ENCODE measurements around the gene CTAGE6.
"Not testable (repeated sequence)": the region's sequence is repeated elsewhere in the genome, so short reads cannot be mapped to it uniquely, and the experiment has no call there.

GRCh38 chr7:143712381-143712780 lies 45.1 kb downstream of the CTAGE6 start:
- not testable (repeated sequence) for TF ChIP-seq REST (IDR thresholded peaks at IDR 0.05; ENCODE audit: insufficient replicate concordance, low read depth); POLR2AphosphoS5 (IDR thresholded peaks at IDR 0.05; ENCODE audit: low read depth); GABPA (IDR thresholded peaks at IDR 0.05; ENCODE audit: low read depth)
- TF ChIP-seq, protein P1, sequence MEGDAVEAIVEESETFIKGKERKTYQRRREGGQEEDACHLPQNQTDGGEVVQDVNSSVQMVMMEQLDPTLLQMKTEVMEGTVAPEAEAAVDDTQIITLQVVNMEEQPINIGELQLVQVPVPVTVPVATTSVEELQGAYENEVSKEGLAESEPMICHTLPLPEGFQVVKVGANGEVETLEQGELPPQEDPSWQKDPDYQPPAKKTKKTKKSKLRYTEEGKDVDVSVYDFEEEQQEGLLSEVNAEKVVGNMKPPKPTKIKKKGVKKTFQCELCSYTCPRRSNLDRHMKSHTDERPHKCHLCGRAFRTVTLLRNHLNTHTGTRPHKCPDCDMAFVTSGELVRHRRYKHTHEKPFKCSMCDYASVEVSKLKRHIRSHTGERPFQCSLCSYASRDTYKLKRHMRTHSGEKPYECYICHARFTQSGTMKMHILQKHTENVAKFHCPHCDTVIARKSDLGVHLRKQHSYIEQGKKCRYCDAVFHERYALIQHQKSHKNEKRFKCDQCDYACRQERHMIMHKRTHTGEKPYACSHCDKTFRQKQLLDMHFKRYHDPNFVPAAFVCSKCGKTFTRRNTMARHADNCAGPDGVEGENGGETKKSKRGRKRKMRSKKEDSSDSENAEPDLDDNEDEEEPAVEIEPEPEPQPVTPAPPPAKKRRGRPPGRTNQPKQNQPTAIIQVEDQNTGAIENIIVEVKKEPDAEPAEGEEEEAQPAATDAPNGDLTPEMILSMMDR (IDR thresholded peaks at IDR 0.05; ENCODE audit: insufficient read depth, low read length): not testable (repeated sequence)

All from HL-60 (cell line).